ENCODE measurements around the gene CPXM2. TPM values are rescaled to one million over a fixed set of nuclear protein-coding genes. Genes with fewer than 3 reads are reported as not detected.

CPXM2 gene
- total and polyA plus RNA-seq, 2 donors (not counting 1 experiment from before 2014, with no cell fraction given): not detected

DNA sequence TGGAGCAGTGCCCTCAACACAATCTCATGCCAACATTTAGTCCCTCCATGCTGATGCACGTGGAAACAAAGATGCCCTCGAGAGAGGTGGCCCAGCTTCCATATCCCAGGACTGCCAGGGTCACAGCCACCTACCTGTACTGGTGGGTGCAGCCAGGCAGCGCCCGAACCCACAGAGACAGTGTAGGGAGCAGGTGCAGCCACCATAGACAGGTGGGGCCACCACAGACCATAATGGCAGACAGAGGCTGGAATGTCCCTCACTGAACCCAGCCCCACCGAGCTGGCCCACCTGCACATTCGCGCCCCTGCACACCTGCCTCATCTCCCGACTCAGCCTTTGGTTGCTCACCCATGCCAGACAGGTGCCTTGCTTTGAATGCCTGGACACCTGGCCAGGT is 18.3 kb upstream of the CPXM2 start:
- peaks cover 5 to 11% of the 10 kb centered on the region in 2 donors for H3K4me1 ChIP-seq (ENCODE audit: control insufficient read depth in 2 of 2, insufficient read depth in 2 of 2, low read length in 2 of 2)
- H3K4me2 ChIP-seq (replicated peaks; ENCODE audit: low read depth, low read length, poor library complexity, severe bottlenecking): no peak overlapping the region
- Mint-ChIP-seq H3K4me1 (peaks cover 12% of the 10 kb centered on the region), H3K4me3 (no peak overlapping the region), H3K27me3 (peaks cover 64% of the 10 kb centered on the region), H3K9me3 (ENCODE audit: insufficient read depth) (peaks cover 2% of the 10 kb centered on the region), H3K27ac (no peak overlapping the region)
- 84% methylated on average over 8 of the region's 8 CpGs for WGBS (ENCODE audit: insufficient coverage)
- no peak overlapping the region for H3K27ac ChIP-seq (ENCODE audit: low read length in 2 of 2)
- H2AFZ ChIP-seq (ENCODE audit: insufficient read depth, low read depth, low read length, poor library complexity, severe bottlenecking): no peak overlapping the region
- H3K27me3 ChIP-seq (replicated peaks in 1 of 4; ENCODE audit: control extremely low read depth in 1 of 4, control insufficient read depth in 3 of 4, insufficient read depth in 4 of 4, low read length in 3 of 4): peaks cover 0 to 30% (median 10%) of the 10 kb centered on the region in 4 experiments
- H3K9me3 ChIP-seq (ENCODE audit: control extremely low read depth in 1 of 3, control insufficient read depth in 2 of 3, insufficient read depth in 1 of 3, low read length in 2 of 3): peaks cover 0 to 13% (median 0%) of the 10 kb centered on the region in 3 donors
- no peak overlapping the region for H3K4me3 ChIP-seq (ENCODE audit: control extremely low read depth in 1 of 5, extremely low read depth in 1 of 5, insufficient read depth in 1 of 5, low read depth in 2 of 5, low read length in 4 of 5)
- H3K9ac ChIP-seq (ENCODE audit: low read length): no peak overlapping the region
- no peaks in the 10 kb centered on the region for H3K79me2 ChIP-seq (ENCODE audit: control insufficient read depth, insufficient read depth, low read length)
- ATAC-seq (ENCODE audit: low read depth) (no peak), DNase-seq (no peak)
- CTCF ChIA-PET: no interaction called here
- intact Hi-C loops (cut with micrococcal nuclease): no loop called here
- POLR2A ChIA-PET: no interaction called here
- H4K20me1 ChIP-seq (ENCODE audit: control insufficient read depth, insufficient read depth, low read length, poor library complexity, severe bottlenecking): no peaks in the 10 kb centered on the region
- H3K36me3 ChIP-seq (replicated peaks in 1 of 2; ENCODE audit: control extremely low read depth in 1 of 2, control insufficient read depth in 1 of 2, extremely low read depth in 1 of 2, insufficient read depth in 2 of 2, low read length in 1 of 2): no peaks in the 10 kb centered on the region
- TF ChIP-seq EZH2 (IDR thresholded peaks at IDR 0.05; ENCODE audit: borderline replicate concordance, insufficient read depth, low read depth, low read length, poor library complexity, severe bottlenecking) (no peak), CTCF (IDR thresholded peaks at IDR 0.05) (no peak)

GRCh38 chr10:123909426-123909825 is 17.8 kb upstream of the CPXM2 start:
- H3K4me2 ChIP-seq (replicated peaks; ENCODE audit: low read depth, low read length, poor library complexity, severe bottlenecking): no peak overlapping the region
- no peak overlapping the region for H2AFZ ChIP-seq (ENCODE audit: insufficient read depth, low read depth, low read length, poor library complexity, severe bottlenecking)
- peaks cover 5 to 11% of the 10 kb centered on the region in 2 donors for H3K4me1 ChIP-seq (ENCODE audit: control insufficient read depth in 2 of 2, insufficient read depth in 2 of 2, low read length in 2 of 2)
- peaks cover 2% of the 10 kb centered on the region for H3K9me3 Mint-ChIP-seq (ENCODE audit: insufficient read depth)
- no peaks in the 10 kb centered on the region for H3K79me2 ChIP-seq (ENCODE audit: control insufficient read depth, insufficient read depth, low read length)
- peaks cover 0 to 26% (median 9%) of the 10 kb centered on the region in 4 experiments for H3K27me3 ChIP-seq (replicated peaks in 1 of 4; ENCODE audit: control extremely low read depth in 1 of 4, control insufficient read depth in 3 of 4, insufficient read depth in 4 of 4, low read length in 3 of 4)
- ChIA-PET POLR2A (no interaction called here), CTCF (no interaction called here)
- DNase-seq (no peak), ATAC-seq (ENCODE audit: low read depth) (no peak)
- peaks cover 64% of the 10 kb centered on the region for H3K27me3 Mint-ChIP-seq
- no peak overlapping the region for H3K27ac ChIP-seq (ENCODE audit: low read length in 2 of 2)
- H3K9ac ChIP-seq (ENCODE audit: low read length): no peak overlapping the region
- TF ChIP-seq CTCF (IDR thresholded peaks at IDR 0.05) (no peak), EZH2 (IDR thresholded peaks at IDR 0.05; ENCODE audit: borderline replicate concordance, insufficient read depth, low read depth, low read length, poor library complexity, severe bottlenecking) (no peak)
- intact Hi-C loops (cut with micrococcal nuclease): no loop called here
- H3K36me3 ChIP-seq (replicated peaks in 1 of 2; ENCODE audit: control extremely low read depth in 1 of 2, control insufficient read depth in 1 of 2, extremely low read depth in 1 of 2, insufficient read depth in 2 of 2, low read length in 1 of 2): no peaks in the 10 kb centered on the region
- no peak overlapping the region for H3K4me3 Mint-ChIP-seq
- peaks cover 8% of the 10 kb centered on the region for H3K4me1 Mint-ChIP-seq
- peaks cover 0 to 13% (median 0%) of the 10 kb centered on the region in 3 donors for H3K9me3 ChIP-seq (ENCODE audit: control extremely low read depth in 1 of 3, control insufficient read depth in 2 of 3, insufficient read depth in 1 of 3, low read length in 2 of 3)
- 56% methylated on average over 5 of the region's 5 CpGs for WGBS (ENCODE audit: insufficient coverage)
- H3K27ac Mint-ChIP-seq: no peak overlapping the region
- H4K20me1 ChIP-seq (ENCODE audit: control insufficient read depth, insufficient read depth, low read length, poor library complexity, severe bottlenecking): no peaks in the 10 kb centered on the region
- H3K4me3 ChIP-seq (ENCODE audit: control extremely low read depth in 1 of 5, extremely low read depth in 1 of 5, insufficient read depth in 1 of 5, low read depth in 2 of 5, low read length in 4 of 5): no peak overlapping the region
